ENCODE results near the gene PCDH9.

PCDH9 gene

DNA sequence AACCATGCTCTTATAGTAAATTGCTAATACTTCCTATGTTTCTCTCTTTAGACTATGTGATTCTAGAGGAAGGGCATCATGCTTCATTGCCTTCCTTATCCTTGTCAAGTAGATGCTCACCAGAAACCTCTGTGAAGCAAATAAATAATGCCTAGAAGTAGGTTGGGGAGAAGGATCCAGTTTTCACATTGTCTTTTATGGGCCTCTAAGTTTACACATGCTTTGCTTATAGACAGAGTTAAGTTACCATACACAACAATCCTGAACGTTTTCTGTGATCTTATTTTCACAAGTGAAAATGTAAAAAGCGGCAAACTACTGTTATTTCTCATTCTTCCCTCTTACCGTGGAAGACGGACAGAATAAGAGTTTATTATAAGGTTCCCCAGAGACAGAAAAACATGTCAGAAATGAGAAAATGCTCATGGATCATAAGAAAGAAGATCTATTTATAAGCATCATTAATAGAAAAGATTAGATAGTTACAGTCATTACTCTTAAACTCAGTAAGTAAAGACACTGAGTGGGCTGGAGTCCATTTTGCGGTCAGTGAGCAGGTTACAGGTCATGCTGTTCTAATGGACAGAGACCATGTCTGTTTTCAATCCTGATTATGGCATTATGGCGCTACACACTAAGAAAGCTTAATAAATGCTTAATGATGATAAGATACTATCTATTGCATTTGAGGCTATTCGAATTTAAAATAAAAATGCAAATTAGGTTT is 723.9 kb downstream of the PCDH9 start:
- no peak for DNase-seq

DNA sequence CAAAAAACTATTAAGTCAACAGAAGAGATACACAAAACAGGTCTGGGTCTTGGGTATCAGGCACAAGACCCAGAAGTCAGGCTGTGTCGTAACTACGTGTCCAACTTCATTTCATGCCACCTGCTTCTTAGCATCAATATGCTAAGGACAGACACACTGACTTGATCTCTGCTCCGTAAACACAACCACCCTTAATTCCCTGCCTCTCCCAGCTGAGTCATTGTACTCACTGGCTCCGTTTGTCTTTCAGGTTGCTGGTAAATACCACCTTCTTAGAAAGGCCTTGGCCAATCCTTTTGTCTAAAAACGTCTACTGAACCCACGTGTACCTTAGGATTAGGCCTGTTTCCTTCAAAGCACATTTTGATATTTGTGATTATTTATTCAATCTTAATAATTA is 726.2 kb downstream of the PCDH9 start:
- no peak for DNase-seq

DNA sequence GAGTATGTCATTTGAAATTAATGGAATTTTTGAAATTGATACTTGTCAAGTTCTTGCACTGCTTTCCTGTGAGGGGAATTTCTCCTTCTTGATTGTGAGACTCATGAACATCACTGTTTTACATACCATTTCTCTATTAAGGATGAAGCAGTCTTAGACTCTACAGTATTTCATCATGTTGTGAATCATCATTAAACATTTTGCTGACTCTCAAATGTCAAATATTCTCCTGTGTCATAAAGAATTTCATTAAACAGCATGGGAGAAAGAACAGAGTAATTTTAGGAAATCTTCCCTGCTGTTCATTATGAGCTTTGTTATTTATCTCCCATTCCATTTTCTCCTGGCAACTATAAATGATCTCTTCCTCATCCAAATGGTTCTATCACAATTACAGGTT is 729.0 kb downstream of the PCDH9 start:
- DNase-seq, result no peak

DNA sequence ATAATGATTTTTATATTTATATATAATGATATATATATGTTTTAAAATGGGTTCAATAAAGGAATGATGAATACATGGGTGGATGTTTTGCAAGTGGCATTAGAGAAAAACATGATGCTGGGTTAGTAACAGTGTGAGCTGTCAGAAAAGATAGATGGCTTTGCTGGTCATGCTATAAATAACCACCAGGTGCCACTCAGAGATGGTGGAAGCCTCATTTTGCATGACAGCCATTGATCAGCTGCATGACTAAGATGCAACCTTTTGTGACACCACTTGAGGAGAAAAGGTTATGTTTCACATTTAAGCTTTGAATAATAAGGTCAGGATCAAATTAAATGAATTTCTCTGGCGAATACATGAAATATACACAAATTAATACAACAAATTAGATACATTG is 737.7 kb downstream of the PCDH9 start:
- DNase-seq, result no peak

DNA sequence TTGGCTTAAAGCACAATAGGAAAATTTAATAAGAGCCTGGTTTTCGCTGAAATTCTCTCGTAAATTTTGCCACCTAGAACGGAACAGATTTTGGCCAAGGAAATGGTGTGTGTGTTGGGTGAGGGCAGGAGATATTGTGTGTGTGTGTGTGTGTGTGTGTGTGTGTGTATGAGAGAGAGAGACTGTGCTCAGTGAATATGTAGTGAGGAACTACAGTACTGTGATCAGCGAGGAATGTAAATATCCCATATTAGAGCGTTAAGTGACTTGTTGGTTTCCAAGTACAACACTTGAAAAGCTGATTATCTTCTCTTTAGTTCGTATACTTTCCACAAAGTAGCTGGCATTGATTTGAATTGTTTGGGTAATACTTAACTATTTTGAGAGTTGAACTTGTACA is 738.9 kb downstream of the PCDH9 start:
- DNase-seq, result no peak

DNA sequence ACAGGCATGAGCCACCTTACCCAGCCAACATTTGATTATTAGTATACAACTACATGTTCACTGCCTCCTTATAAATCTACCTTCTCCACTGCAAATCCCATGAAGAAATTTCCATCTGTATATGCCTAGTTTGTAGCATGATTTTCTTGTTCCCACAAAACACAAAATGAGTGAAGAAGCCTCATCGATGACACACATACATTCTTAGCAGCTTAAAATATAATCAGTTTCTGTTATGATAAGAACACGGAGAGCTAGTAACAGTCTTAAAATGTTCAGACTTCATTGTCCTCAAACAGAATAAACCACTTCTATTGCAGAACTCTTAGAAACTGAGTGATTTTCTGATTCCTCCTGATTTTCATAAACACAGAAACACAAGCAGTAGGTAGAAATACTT is 740.5 kb downstream of the PCDH9 start:
- DNase-seq, result no peak

DNA sequence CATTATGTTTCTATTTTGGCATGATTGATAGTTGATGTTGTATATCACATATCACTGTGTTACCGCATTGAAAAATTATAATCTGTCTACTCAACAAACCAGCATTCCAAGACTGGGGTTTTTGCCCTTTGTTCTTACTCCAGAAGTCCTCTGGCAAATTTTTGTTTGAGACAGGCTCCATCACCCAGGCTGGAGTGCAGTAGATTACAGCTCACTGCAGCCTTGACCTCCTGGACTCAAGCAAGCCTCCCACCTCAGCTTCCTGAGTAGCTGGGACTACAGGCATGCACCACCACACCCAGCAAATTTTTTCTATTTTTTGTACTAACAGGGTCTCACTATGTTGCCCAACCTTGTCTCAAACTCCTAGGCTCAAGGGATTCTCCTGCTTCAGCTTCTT is 741.0 kb downstream of the PCDH9 start:
- no peak for DNase-seq

DNA sequence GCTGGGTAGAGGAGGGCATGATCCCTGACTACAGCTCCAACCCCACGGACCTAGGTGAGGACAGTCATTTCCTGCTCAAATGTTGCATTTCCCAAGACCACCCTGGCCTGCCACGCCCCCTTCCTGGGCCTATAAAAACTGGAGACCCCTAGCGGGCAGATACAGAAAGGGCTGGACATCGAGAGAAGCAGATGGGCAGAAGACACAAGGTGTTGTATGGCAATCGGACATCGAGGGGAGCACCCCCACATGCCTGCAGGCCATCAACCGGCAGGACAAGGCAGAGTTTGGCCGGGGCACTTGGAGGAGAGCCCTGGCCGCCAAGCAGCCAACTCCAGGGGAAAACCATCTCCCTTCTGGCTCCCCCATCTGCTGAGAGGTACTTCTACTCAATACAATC is 746.4 kb downstream of the PCDH9 start:
- no peak for DNase-seq

DNA sequence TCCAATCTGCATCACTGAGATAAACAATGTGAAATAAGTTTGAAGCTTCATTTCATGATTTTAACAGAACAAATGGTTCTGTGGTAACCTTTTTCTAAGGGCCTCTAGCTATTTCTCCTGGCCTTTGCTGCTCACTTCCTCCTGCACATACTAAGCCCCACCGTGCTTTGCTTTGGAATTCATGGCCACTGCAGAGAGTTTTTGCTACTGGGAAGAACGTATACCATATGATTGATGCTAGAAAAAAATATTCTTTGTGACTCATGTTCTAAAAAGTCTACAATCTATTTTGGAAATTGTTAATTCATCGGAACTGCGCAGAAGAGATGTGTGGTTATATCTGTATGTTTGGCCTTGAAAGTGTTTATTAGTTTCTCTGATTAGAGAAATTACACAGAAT is 747.3 kb downstream of the PCDH9 start:
- no peak for DNase-seq

DNA sequence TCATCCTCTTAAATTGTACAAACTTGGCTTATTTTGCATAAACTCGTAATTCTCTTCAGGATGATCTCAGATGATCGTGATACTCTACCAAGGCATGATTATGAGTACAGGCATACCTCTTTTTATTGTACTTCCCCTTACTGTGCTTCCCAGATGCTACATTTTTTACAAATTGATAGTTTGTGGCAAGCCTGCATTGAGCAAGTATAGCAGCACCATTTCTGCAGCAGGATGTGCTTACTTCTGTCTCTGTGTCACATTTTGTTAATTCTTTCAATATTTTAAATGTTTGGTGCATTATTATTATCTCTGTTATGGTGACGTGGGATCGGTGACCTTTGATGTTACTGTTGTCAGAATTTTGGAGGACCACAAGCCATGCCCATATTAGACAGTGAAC is 752.3 kb downstream of the PCDH9 start:
- DNase-seq, result no peak

DNA sequence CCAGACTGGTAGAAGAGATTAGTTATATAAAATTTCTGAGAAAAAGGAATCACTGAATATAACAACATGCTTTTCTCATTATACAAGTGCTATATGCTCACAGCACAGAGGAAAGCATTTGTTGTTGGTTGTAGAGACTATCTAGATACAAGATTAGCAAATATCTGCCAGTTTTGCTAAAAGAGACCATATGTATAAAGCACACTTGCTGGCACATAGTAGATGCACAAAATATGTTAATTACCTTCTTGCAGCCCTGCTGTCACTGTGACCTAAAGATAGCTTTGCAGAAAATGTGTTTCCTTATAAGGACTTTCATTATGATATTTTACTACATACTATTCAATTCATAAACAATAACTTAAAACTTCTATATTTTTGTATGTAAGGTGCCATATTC is 755.1 kb downstream of the PCDH9 start:
- DNase-seq, result no peak

DNA sequence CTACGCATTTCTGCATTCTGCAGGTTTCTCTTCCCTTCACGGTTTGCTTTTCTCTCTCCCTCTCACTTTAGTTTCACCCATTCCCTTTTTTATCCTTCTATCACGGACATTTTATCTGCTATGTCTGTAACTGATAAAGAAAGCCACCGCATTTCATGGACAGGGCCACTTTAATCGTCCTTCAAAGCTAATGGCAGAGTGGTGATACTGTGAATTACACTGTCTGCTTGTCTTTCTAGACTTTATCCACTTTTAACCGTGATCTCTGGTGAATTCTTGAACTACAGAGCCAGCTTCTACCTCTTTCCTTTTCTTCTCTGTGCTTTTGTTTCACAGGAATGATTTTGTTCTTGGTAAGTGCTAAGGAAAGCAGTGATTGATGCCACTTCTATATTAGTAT is 760.4 kb downstream of the PCDH9 start:
- no peak for DNase-seq

DNA sequence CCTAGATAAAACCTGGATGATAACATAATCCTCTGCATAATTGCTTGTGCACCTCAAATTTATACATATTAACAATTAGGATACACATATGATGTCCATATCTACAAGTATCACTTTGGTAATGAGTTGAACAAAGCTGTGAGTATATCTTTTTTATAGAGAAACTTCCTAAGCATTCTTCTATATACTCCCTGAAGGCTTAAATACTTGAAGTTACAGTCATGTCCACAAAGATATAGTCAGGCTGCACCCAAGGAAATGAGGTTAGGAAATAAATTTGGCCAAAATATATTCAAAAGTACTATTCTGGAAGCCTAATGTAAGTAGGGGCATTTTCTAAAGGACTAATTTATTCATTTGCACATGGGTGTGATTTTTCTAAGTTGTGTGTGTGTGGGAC is 761.5 kb downstream of the PCDH9 start:
- no peak for DNase-seq

DNA sequence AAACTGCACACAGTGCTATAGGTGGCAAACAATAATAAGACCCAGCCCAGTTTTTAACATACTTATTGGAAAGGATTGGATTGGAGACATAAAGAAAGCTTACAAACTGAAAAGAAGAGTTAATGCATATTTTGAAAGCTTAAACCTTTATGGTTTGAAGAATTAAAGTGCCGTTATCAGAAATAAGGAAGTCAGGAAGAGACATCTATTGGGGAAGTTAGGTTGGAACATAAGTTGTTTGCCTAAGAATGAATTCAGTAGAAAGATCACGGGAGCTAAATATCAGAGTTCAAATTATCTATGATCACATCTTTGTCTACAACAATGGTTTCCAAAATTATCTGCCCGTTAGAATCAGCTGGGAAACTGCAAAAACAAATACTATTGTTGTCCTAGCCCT is 767.9 kb downstream of the PCDH9 start:
- DNase-seq, result no peak

DNA sequence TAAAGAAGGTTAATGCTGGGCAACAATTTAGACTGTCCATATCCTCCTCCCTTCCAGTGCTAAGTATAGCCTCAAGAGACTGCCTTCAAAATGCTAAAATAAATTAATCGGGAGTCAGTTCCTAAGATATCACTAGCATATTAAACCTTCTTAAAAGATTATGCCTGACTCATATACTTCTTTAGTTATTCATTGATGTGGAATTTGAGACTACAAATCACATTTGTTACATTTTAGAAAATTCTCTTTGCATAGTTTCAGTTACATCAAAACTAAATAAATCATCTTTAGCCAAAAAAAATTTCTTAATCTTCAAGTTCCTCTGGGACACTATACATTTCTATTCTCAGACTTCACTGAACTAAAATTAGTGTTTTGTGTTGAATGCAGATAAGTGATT is 769.1 kb downstream of the PCDH9 start:
- no peak for DNase-seq

DNA sequence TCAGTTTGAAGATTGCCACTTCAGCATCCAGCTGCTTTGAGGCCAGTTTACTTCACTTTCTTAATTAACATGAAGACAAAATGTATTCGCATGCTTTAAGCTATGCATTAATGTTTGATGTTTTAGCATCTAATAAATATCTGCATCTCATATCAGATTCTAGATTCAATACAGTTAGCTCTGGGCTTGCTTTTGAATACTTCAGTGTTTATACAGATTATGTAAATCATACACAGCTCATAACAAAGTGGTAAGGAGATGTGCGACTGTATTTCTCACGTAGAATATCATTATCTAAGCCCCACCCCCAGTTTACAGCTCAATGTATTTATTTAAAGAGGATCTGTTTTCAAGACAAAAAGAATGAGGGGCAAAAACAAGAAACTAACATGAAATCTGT is 770.5 kb downstream of the PCDH9 start:
- no peak for DNase-seq

DNA sequence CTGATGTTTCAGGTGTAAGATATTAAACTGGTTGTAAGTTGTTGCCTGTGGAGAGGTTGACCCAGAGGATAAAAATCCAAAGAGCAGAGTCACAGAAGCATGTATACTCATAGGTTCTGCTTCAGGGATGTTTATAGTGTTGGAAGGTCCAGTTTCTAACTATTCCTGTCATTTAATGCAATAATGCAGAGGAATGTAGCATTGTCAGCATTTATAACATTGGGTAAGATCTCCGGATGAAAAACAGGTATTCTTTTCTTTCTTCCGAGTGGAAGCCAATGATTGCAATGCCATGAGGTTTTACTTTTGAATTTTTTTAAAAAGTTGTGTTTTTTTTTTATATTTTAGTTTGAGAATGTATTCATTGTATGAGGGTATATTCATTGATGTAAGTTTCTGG is 771.0 kb downstream of the PCDH9 start:
- no peak for DNase-seq

DNA sequence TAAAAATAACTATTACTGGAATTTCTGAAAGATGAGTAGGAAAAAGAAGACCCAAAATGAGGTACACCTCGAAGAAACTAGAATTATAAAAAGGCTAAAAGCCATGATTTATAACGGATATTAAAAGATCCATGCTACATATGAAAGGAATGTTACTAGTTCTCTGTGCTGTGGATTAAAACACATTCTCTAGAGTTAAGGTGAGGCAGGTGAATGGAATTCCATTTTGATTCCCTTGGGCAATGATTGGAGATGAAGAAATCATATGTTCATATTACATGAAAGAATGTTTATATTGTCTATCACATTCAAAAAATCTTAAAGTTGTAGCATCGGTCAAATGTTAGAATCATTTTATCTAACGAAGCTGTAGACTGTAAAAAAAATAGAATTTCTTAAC is 783.7 kb downstream of the PCDH9 start:
- no peak for DNase-seq

DNA sequence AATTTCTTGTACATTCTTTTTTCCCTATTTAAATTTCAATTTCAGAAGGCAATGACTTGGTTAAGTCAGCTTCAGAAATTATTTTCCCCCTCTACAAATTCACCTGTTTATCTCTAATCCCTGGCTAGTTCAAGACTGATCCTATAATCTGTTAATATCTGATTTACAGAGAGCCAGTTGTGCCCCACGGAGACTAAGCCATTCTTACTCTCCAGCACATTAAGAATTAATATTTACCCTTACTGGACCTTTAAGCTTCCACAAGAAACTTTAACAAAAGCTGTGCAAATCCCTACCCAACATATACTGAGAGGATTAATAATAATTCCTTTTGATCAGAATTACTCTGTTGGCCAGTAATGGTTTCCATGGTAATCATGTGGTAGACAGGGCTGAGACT is 786.2 kb downstream of the PCDH9 start:
- no peak for DNase-seq

DNA sequence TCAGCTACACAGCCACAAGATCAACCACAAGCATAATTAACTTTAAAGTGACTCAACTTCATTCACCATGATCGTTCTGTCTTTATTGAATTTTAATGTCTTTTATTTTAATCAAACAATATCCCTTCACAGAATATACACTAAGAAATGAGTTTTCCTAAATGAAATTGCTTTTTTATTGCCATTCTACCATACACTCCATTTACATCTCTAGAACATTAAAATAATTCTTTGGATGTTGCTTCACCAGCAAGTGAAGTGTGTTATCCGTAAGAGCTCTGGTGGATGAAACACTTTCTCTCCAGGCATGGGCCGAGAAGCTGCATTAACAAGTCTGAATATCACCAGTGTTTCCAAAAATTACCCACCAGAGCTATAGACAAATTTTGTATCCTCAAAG is 789.2 kb downstream of the PCDH9 start:
- DNase-seq, result no peak

DNA sequence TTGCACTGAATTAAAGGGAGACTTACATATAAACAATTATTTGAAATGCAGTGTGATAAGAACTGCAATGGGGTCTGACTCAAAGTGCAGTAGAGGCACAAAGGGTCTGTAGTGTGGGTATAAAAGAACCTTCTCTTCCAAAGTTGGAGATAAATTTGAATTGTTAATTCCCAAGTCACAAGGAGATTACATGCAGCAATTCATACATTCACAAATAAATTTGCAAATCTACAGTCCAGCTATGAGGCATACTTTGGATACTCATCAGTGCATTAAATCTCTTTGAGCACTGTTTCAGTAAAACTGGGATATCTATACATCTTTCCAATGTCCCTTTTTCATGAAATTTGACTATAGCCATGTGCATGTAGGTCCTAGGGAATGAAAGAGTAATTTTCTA is 799.4 kb downstream of the PCDH9 start:
- DNase-seq, result no peak

DNA sequence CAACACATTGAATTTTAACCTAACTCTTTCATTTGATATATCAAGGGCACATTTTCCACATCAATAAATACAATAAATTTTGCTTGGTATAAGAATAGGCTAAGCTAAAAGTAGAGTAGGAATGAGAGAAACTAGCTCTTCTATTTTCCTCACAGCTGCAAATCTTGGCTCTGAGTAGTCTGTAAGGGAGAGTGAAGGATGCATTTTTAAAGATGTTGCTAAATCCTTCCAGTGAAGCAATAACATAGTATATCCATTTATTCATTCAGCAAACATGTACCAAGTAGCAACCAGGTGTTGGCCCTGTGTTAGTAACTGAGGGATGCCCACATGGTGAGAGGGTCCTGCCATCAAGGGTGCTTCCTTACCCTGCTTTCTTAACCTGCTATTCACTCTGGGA is 799.9 kb downstream of the PCDH9 start:
- no peak for DNase-seq

DNA sequence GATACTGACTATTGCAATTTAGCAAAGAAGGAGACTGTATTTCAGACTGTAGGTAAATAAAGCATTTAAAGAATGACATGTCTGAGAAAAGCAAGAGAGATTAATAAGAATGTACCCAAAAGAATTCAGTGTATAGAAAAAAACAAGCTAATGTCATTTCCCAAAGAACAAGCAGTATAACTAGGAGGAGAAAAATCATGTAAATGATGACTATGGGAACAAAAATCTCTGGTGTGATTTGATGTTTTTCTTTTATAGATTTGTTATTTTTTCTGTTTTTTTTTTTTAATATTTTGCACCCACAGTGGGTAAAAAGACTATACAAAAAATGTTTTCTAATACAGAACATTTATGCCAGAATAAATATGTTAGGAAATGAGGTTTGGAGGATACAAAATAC is 801.0 kb downstream of the PCDH9 start:
- DNase-seq, result no peak

DNA sequence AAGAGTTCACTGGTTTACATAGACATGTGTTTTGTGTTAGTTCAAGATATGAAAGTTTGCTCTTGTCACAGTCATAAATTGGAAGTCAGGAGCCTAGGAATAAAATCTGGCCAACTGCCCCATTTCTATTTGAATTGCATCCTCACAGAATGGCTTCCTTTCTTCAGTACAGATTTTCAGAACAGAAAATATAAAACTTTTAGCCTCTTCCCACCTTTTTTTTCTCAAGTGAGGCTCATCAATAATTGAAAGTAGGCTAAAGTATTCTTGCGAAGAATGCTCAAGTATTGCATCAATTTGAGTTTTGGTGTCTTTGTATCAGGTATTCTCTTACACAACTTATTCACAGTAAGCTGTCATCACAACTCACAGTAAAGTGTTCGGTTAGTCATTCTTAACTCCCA is 802.7 kb downstream of the PCDH9 start:
- DNase-seq, result no peak

DNA sequence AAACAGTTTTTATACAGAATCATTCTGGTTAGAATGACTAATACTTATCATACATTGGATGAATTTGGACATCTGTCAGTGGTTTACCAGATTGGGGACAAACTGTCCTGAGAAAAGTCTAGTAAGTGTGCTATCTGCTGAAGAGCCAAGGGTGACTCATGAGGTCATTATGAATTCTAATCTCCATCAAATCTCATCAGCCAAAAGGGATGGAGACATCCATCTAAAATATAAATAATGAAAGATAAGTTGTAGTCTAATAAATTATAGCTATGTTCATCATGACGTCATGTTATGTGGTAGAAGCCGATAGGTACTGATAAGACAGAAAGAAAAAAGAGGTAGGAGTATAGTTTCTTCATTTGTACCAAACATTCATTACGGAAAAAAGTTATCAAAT is 804.4 kb downstream of the PCDH9 start:
- DNase-seq, result no peak

DNA sequence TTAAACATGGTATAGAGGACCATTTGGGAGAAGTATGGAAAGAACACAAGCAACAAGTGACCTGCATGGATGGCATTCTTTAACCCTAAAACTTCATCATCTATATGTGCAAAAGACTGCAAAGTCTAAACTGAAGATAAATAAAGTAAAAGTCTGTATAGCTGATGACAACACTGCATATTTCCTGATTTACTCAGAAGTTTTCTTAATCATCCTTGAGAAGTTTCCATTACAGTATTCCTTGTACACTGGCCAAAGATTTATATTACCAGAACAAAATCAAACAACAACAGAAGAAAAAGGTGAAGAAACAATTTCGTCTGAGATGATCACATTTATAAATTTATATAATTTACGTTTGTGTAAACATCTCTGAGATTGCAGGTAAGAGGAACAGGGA is 805.7 kb downstream of the PCDH9 start:
- no peak for DNase-seq

Measured in CD4-positive, alpha-beta T cell treated with Interleukin-1 beta for 1 hour (primary cell).